ENCODE measurements around the gene HOXB6.

The HOXB6 gene

DNA sequence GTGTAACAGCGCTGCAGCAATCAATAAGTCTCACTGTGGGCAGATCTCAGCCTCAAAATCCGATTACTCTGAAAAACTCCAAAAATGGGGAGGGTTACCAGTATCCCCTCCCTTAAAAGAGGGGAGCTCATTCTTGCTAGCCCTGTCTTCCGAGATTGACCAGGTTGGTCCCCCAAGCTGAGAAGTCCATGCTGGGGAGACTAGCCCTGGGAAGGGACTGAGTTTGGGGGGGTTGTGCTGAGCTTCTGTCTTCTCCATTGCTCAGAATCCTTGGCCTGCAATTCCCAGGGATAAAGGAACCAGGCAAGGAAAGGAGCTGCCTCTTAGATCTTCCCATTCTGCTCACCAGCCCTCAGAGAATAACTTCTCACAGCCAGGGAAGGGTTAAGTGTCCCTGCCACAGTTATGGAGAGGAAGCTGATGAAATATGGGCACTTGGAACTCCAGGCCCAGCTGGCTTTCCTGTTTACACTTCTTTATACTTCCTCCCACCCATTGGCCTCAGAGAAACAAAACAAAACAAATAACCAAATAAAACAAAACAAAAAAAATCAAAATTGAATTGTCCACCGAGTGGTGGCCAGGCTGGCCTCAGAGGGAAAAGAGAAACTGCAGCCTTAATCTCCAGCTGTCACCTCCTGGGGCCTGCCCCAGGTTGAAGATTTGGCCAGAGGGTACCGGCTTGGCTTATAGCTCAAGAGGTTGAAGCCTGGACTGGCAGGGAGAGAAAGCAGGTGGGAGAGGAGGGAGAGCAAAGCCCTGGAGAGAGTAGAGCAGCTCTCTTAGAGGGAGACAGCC is 17.3 kb downstream of the HOXB6 start:
- Histone ChIP-seq H3K36me3 (no peaks in the 10 kb centered on the region), H3K27ac (no peak overlapping the region), H3K4me1 (ENCODE audit: control insufficient read depth in 1 of 2, insufficient read depth in 1 of 2, low read depth in 1 of 2, low read length in 1 of 2) (peaks cover 18 to 22% of the 10 kb centered on the region in 2 experiments), H3K27me3 (peaks cover 100% of the 10 kb centered on the region), H3K9me3 (no peaks in the 10 kb centered on the region), H3K4me3 (ENCODE audit: low read depth in 1 of 2, low read length in 1 of 2) (no peak overlapping the region)
- TF ChIP-seq, protein P1, sequence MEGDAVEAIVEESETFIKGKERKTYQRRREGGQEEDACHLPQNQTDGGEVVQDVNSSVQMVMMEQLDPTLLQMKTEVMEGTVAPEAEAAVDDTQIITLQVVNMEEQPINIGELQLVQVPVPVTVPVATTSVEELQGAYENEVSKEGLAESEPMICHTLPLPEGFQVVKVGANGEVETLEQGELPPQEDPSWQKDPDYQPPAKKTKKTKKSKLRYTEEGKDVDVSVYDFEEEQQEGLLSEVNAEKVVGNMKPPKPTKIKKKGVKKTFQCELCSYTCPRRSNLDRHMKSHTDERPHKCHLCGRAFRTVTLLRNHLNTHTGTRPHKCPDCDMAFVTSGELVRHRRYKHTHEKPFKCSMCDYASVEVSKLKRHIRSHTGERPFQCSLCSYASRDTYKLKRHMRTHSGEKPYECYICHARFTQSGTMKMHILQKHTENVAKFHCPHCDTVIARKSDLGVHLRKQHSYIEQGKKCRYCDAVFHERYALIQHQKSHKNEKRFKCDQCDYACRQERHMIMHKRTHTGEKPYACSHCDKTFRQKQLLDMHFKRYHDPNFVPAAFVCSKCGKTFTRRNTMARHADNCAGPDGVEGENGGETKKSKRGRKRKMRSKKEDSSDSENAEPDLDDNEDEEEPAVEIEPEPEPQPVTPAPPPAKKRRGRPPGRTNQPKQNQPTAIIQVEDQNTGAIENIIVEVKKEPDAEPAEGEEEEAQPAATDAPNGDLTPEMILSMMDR (IDR thresholded peaks at IDR 0.05), result no peak

DNA sequence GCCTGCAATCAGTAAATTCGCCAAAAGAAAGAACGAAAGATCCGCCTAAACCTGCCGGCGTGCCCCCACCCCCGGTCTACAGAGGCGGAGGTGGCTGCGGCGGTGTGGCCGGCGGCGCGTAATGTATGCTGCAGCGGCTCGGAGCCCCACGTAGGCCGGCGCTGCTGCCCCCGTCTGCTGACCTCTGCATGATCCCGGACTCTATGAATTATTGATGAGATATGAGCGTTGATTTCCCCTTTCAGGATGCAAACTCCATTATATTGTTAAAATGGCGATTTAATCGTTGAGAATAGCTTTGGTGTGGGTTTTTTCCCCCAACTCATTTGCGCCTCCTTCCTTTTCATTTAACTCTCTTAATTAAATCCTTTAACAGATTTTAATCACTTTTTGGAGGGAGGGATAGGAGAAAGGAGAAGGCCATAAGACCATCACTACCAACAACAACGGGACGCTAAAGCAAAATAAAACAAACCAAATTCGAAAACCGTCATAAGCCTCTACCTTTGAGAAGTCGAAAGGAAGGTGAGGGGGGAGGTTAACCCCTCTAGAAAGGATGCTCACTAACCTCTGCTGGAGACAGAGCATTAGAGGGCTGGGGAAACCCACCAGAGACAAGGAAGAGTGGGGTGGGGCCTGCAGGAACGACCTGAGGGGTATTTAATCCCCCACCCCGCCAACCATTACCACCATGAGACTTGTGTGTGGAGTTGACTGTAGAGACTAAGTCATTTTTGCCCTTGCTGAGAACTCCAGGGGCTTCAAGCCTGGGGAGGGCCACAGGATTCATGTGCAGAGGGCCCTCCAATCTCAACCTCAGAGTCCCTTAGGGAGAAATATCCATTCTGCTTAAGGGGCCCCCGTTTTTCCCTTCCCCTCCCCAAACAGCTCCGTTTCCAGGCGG is 18.2 kb downstream of the HOXB6 start:
- Histone ChIP-seq H3K27me3 (peaks cover 100% of the 10 kb centered on the region), H3K4me3 (ENCODE audit: low read depth in 1 of 2, low read length in 1 of 2) (peak overlapping the region; percentile 31 to 44), H3K9me3 (no peaks in the 10 kb centered on the region), H3K36me3 (no peaks in the 10 kb centered on the region), H3K27ac (no peak overlapping the region), H3K4me1 (ENCODE audit: control insufficient read depth in 1 of 2, insufficient read depth in 1 of 2, low read depth in 1 of 2, low read length in 1 of 2) (peaks cover 18 to 22% of the 10 kb centered on the region in 2 experiments)
- TF ChIP-seq, protein P1 (IDR thresholded peaks at IDR 0.05), result no peak

DNA sequence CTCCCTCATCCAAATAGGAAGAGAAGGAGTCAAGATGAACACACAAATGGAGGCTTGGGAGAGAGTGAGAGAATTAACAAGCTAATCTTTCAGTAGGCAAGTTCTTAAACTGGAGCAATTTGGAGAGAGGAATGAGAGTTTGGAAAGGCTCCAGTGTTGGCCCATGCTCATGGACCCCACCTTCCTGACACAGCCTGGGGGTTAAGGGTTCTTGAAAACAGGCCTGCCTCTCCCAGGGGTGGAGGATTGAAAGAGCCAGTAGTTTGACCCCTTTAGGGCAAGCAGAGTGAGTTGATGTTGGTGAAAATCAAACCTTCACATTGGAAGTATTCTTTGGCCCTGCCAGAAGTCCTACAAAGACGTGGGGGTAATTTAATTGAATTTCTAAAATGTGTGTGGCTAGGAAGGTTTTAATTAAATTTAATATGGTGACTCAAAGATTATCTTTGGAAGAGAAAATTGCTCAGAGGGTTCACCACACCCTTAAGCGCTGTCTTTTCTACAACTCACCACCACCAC is 20.5 kb downstream of the HOXB6 start:
- H3K27ac ChIP-seq, result no peak overlapping the region
- peaks cover 100% of the 10 kb centered on the region for H3K27me3 ChIP-seq
- peaks cover 18% of the 10 kb centered on the region in 2 experiments for H3K4me1 ChIP-seq (ENCODE audit: control insufficient read depth in 1 of 2, insufficient read depth in 1 of 2, low read depth in 1 of 2, low read length in 1 of 2)
- TF ChIP-seq, protein P1 (IDR thresholded peaks at IDR 0.05), result no peak
- no peak overlapping the region for H3K4me3 ChIP-seq (ENCODE audit: low read depth in 1 of 2, low read length in 1 of 2)
- no peaks in the 10 kb centered on the region for H3K9me3 ChIP-seq
- H3K36me3 ChIP-seq, result no peaks in the 10 kb centered on the region

DNA sequence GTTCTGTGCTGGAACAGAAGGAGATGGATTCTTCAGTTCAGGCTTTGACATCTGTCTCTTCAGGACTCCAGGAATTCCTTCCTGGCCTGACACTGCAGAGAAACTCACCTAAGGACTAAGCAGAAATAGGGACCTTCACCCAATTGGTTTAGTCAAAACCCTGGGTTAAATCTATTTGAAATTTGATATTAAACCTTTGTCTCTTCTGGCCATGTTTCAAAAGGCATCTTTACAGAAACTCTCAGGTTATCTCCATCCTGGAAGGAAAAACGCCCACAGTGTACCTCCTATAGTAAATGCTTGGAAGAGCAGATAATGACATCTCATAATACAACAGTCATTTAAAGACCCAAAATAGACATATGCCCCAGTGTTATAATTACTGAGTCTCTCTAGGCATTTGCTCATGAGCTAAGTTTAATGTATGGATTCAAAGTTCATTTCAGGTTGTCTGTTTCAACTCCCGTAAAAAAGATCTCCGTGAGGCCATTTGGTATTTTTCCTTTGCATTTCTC is 21.0 kb downstream of the HOXB6 start:
- Histone ChIP-seq H3K27me3 (peaks cover 100% of the 10 kb centered on the region), H3K4me1 (ENCODE audit: control insufficient read depth in 1 of 2, insufficient read depth in 1 of 2, low read depth in 1 of 2, low read length in 1 of 2) (peaks cover 18% of the 10 kb centered on the region in 2 experiments), H3K36me3 (no peaks in the 10 kb centered on the region), H3K4me3 (ENCODE audit: low read depth in 1 of 2, low read length in 1 of 2) (no peak overlapping the region), H3K27ac (no peak overlapping the region), H3K9me3 (no peaks in the 10 kb centered on the region)
- TF ChIP-seq, protein P1 (IDR thresholded peaks at IDR 0.05), result no peak

DNA sequence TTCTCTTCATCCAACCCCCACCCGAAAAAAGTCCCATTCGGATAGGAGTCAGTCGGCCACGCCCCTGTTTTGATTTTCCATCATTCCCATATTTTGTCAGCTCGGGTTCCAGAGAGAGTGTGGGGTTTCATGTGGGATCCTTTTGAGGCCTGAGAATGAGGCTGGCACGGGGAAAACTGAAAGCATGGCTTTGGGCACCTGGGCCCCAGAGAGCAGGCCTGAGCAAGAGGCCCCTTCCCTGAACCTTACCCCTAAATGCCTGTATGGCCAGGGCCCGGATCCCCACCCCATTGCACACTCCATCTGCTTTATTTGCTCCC is 22.1 kb downstream of the HOXB6 start:
- H3K9me3 ChIP-seq, result no peaks in the 10 kb centered on the region
- peaks cover 18 to 21% of the 10 kb centered on the region in 2 experiments for H3K4me1 ChIP-seq (ENCODE audit: control insufficient read depth in 1 of 2, insufficient read depth in 1 of 2, low read depth in 1 of 2, low read length in 1 of 2)
- H3K27me3 ChIP-seq, result peaks cover 100% of the 10 kb centered on the region
- H3K27ac ChIP-seq, result no peak overlapping the region
- H3K4me3 ChIP-seq (ENCODE audit: low read depth in 1 of 2, low read length in 1 of 2), result no peak overlapping the region
- TF ChIP-seq, protein P1 (IDR thresholded peaks at IDR 0.05), result no peak
- H3K36me3 ChIP-seq, result no peaks in the 10 kb centered on the region
